ENCODE measurements around the gene C17orf107.

GRCh38 chr17:4941319-4941610 lies 41.9 kb downstream of the C17orf107 start:
- TF ChIP-seq POLR2A (IDR thresholded peaks at IDR 0.05) (no peak), CTCF (IDR thresholded peaks at IDR 0.05) (no peak)

All from body of pancreas (tissue), 4 donors.